Stomach (tissue), 4 donors: Measurements from ENCODE around the gene EIF4G1.

Experiments
- CTCF ChIP-seq, 7 experiments: fragments of 450-650 bp in 4 of 7; fragments of 200-600 bp in 3 of 7; sonication (generic) in 3 of 7; IDR thresholded peaks; one replicate each; pipeline ENCODE4 v1.5.1; 2016 to 2019; ENCODE audit warnings: antibody characterized with exemption in 7 of 7, control low read depth in 2 of 7, mild to moderate bottlenecking in 1 of 7
- EP300 ChIP-seq: sonication (generic); formaldehyde crosslinking; IDR thresholded peaks from one replicate; pipeline ENCODE4 v1.6.1; 2017; ENCODE audit warnings: antibody characterized with exemption
- POLR2A ChIP-seq, 4 donors: fragments of 450-650 bp; IDR thresholded peaks; one replicate each; pipeline ENCODE4 v1.6.1; 2016; ENCODE audit warnings: antibody characterized with exemption in 4 of 4, control low read depth in 2 of 4, mild to moderate bottlenecking in 1 of 4, moderate library complexity in 1 of 4
- POLR2AphosphoS5 ChIP-seq, 3 donors: sonication (generic); formaldehyde crosslinking; IDR thresholded peaks; one replicate each; pipeline ENCODE4 v1.6.1; 2016; ENCODE audit warnings: antibody characterized with exemption in 3 of 3

GRCh38 chr3:184328516-184328915 lies 14.1 kb downstream of the EIF4G1 start:
- TF ChIP-seq CTCF (IDR thresholded peaks at IDR 0.05), result no peak
- no peak for TF ChIP-seq POLR2A (IDR thresholded peaks at IDR 0.05)
- TF ChIP-seq POLR2AphosphoS5 (IDR thresholded peaks at IDR 0.05), result no peak
- no peak for TF ChIP-seq EP300
